ENCODE data around the gene EDA.
"Not testable (repeated sequence)": the region's sequence is repeated elsewhere in the genome, so short reads cannot be mapped to it uniquely, and the experiment has no call there.

EDA gene

GRCh38 chrX:69748055-69748454, 132.1 kb downstream of the EDA start:
- DNase-seq = no peak

GRCh38 chrX:69759921-69760625, 144.2 kb downstream of the EDA start:
- DNase-seq = no peak

GRCh38 chrX:69761633-69762032, 145.7 kb downstream of the EDA start:
- DNase-seq = no peak

- no peak for DNase-seq
Observed at GRCh38 chrX:69762340-69762739, 146.4 kb downstream of the EDA start.

DNA sequence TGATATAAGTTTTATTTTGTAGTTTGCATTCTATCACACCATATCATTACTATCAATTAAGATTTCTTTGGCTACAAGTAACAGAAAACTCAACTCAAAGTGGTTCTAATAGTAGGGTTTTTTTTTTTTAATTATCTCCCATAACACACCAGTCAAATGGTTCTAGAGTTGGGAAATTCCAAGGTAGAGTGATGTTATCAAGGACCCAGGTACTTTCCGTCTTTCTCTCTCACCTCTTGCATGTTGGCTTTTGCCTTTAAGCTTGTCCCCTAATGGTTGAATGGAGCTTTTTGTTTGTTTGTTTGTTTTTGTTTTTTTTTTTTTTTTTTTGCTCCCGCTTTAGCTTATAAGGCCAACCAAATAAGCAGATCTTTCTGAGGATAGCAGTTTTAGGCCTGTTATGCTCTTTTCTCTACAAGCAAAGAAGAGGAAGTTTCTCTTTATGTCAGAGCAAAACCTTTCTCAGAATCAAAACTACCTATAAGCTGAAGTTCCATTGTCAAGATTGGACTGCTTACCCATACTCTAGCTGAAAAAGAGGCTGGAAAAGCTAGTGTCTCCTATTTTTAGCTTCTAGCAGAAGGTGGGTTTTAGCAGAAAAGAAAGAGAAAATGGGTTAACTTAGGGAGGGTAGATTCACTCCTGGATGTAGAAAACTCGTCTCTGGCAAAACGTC, 177.5 kb downstream of the EDA start:
- DNase-seq = no peak

DNA sequence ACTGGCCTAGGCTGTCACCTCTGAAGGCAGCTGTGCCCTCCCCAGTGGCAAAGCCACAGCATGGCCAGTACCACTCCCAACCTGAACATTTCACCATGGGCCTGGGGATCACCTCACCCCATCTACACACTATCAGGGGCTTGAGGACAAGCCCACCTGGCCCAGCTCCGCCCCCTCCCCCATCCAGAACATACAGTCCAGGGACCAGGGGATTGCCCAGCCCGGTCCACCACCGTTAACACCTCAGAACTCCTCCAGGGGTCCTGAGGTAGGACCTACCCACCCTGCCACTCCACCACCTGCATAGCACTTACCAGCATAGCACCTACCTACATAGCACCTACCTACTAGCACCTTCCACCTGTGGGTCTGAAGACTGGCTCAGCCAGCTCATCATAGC, 179.8 kb downstream of the EDA start:
- no peak for DNase-seq

DNA sequence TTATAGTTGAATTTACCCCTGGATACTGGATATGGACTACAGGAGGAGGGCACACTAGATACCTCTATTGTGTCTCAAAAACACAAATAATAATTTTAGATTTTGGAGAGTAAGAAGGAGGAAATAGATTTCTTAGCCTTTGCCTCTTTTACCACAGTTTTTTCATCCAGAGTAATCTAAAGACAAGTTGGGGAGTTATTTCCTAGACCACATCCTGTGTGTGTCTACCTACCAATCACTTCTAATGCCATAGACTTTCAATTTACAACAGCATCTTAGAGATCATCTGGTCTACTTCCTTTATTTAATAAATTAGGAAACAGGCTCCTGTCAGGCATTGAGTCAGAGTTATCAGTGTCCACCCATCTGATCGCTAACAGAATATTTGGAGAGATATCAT, 191.5 kb downstream of the EDA start:
- no peak for DNase-seq

- DNase-seq = no peak
Observed at GRCh38 chrX:69808375-69808774, 192.5 kb downstream of the EDA start.

DNA sequence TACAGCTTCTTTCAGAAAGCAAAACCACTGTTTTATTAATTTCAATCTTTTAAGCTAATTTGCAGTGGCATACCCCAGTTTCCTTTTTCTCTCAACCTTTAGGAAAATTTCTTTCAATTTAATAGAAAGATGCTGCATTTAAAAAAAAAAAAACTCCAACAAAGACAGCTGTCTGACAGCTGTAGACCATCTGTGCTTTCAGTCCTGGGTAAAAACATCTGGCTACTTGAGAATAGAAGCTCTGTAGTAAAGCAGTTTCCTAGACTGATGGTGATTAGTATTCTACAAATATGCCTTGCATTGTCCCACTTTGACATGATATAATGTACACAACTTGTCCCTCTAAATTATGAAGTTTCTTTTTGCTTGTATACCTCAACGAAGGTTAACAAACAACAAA, 197.8 kb downstream of the EDA start:
- DNase-seq = no peak

- DNase-seq = no peak
Observed at GRCh38 chrX:69815063-69815462, 199.2 kb downstream of the EDA start.

- no peak for DNase-seq
Observed at GRCh38 chrX:69815519-69815918, 199.6 kb downstream of the EDA start.

DNA sequence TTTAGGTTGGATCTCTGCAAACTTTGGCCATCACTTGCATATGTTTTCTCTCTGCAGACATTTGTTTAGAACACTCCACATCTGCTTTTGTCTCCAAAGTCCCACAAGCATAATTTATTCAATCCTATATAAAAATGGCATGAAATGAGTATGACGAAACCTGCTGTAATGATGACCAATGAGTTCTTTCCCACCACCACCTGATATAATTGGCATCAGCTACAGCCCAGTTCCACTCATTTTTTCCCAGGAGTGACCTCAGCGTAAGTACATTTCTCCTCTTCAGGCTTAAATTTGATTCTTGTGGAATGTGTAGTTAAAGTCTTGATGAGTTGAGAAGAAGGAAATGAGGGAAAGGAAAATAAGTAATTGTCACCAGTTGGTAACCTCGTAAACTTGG, 228.7 kb downstream of the EDA start:
- DNase-seq = no peak

DNA sequence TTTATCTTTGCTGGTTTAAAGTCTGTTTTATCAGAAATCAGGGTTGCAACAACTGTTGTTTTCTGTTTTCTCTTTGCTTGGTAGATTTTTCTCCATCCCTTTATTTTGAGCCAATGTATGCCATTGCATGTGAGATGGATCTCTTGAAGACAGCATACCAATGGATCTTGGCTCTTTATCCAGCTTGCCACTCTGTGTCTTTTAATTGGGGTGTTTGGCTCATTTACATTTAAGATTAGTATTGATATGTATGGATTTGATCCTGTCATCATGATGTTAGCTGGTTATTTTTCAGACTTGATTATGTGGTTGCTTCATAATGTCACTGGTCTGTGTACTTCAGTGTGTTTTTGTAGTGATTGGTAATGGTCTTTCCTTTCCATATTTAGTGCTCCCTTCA, 244.1 kb downstream of the EDA start:
- DNase-seq = not testable (repeated sequence)

DNA sequence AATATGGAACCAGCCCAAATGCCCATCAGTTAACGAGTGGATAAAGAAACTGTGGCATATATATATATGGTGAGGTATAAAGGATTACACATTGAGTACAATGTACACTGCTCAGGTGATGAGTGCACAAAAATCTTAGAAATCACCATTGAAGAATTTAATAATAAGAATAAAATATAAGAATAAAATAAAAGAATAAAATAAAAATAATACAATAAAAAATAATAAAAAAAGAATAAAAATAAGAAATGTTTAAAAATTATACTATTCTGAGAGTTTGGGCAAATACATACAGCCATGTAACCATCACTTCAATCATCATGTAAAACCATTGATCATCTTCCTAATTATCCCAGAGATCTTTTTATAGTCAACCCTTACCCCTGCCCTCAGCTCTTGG, 260.3 kb downstream of the EDA start:
- no peak for DNase-seq

DNA sequence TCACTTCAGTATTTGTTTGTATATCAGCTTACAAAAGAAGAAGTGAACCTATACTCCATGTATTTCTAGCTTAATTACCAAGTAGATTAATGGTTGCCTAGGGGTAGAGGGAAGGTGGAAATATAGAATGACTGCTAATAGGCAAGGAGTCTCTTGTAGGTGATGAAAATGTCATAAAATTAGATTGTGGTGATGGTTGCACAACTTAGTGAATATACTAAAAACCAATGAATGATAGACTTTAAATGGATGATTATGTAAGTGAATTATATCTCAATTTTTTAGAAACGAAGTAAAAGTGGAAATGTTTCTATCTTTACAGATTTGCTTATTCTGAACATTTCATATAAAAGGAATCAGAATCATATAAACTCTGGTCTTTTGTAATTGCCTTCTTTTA, 268.3 kb downstream of the EDA start:
- DNase-seq = no peak

DNA sequence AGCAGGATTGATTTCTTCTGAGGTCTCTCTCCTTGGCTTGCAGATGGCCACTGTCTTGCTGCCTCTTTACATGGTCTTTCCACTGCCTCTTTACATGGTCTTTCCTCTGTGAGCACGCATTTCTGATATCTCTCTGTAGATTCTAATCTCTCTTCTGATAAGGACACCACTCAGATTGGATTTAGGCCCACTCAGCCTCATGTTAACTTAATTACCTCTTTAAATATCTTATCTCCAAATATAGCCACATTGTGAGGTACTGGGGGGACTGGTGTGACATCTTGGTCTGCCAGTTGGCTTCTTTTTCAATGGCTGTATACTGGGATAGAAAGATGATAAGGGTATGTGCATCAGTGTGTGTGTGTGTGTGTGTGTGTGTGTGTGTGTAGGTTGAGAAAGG, 280.1 kb downstream of the EDA start:
- DNase-seq = no peak

GRCh38 chrX:69900491-69900890, 284.6 kb downstream of the EDA start:
- DNase-seq = no peak

- DNase-seq = no peak
Observed at GRCh38 chrX:69906447-69906846, 290.5 kb downstream of the EDA start.

- no peak for DNase-seq
Observed at GRCh38 chrX:69914781-69915180, 298.9 kb downstream of the EDA start.

GRCh38 chrX:69919749-69920148, 303.8 kb downstream of the EDA start:
- DNase-seq = no peak

GRCh38 chrX:69932323-69932722, 316.4 kb downstream of the EDA start:
- DNase-seq = no peak

DNA sequence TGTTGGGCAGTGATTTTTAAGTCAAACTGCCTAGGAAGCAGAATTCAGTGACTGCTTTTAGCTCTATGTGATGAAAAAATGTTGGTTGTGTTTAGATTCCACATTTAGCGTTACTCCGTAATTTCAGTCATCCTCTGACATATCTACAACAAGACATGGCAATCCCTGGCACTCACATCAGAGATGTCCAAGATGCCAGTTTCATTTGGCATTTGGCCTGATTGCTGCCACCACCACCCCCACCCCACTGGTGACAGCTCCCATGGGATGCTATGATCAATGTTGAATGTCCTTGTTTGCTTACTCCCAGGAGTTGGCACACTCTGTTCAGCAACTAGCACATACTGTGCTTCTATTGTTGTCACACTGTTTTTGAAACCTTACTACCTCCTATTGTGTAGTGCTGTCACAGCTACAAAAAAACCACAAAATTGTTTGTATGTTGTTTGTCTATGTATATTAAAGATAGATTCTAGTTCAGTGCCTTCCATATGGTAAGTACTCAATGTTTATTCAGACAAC, 332.4 kb downstream of the EDA start:
- no peak for DNase-seq

- no peak for DNase-seq
Observed at GRCh38 chrX:69951753-69952152, 335.8 kb downstream of the EDA start.

DNA sequence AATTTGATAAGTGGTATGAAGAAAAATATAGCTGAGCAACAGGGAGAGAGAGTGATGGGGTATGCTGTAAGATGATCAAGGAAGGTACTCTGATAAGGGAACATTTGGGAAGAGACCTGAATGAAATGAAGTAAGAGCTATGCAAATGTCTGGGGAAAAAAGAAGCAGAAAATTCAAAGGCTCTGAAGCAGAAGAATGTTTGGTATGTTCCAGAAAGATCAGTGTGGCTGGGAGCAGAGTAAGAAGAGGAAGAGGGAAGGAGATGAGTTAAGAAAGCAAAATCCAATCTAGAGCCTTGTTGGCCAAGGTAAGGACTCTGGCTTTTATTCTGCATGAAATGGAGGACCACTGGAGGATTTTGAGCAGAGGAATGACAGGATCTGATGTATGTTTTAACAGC, 343.8 kb downstream of the EDA start:
- no peak for DNase-seq

Data from NCI-H1436 treated with DMSO at 0.1 percent for 48 hours (cell line).